GM15510 (cell line): ENCODE measurements around the gene WFIKKN1.
A peak's percentile ranks its signal among the peaks of the same experiment; 100 is the strongest.

ENCODE experiments used
- POLR2A ChIP-seq: IDR thresholded peaks from 3 replicates; pipeline ENCODE4 v1.6.1; 2011; ENCODE audit warnings: borderline replicate concordance; ENCODE audit not compliant: insufficient read length; ENCODE audit errors: extremely low read depth

Gene WFIKKN1

DNA sequence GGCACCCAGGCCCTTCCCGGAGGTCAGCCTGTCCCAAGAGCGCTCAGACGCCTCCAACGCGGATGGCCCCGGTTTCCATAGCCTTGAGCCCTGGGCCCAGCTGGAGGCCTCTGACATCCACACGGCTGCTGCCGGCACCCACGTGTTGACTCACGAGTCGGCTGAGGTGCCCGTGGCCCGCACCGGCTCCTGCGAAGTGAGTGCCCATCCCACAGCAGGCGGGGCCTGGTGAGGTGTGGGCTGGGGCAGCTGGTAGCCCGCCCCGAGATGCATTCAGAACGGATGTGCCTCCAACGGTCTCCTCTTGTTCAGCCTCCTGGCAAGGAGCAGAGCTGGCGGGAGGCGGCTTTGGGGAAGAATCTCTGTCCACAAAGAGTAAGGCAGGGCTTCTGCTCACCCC lies 21.1 kb downstream of the WFIKKN1 start:
- no peak for TF ChIP-seq POLR2A

DNA sequence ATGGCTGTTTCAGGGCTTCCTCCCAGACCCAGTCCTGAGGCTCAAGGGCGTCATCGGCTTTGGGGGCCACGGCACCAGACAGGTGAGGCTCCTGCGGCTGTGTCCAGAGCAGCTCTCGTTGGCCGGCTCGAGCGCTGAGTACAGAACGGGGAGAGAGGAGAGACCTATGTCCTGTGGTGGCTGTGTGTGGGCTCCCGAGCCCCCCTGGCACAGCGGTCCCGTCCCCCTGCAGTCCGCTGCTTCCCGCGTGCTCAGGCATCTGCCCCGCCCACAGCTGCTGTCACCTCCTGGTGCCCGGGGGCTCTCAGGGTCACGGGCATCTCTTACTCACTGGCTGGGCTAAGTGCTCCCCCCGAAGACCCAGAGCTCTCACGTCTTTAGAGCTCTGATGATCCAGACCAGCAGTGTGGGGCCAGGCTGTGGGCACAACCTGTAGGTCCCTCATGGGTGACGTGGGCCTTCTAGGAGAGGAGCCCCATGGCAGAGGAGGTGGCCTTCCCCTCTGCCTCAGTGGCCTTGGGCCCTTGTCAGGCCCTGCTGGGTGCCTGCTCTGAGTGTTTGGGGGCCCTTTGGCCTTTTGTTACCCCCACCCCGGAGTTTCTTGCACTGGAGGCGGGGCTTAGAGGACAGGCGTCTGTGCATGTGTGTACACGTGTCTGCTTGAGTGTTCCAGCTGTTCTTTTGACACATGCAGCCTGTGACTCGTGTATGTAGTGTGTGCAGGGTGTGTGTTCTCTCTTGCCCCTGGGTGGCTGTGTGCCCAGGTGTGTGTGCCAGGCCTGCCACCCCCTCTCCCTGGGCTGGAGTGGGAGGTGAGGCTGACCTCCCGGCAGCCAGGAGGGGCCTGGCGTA lies 21.9 kb downstream of the WFIKKN1 start:
- no peak for TF ChIP-seq POLR2A

DNA sequence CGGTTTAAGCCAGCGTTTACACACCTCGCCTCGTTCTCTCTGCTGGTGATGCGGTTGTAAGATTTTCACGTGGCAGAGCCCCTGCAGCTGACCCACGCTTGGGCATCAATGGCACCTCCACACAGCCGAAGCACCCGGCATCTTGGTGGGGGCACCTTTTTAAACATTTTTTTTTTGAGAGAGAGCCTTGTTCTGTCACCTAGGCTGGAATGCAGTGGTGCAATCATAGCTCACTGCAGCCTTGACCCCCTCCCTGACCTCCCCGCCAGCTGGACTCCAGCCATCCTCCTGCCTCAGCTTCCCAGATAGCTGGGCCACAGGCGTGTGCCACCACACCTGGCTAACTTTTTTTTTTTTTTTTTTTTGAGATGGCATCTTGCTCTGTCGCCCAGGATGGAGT lies 23.2 kb downstream of the WFIKKN1 start:
- no peak for TF ChIP-seq POLR2A

DNA sequence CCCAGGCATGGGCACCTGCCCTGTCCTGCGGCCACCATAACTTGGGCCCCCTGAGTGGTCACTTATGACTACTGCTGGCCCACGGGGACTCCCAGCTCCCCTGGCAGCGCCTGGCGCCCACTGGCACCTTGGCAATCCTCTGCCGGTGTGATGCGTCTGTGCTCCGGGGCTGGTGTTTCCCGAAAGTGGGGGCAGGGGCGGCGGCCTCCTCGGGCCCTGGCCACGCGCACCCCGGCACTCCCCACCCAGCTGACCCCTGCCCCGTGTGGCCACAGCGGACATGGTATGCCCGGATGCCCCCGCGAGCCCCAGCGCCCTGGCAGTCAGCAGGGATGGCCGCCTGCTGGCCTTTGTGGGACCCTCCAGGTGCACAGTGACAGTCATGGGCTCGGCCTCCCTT lies 26.7 kb downstream of the WFIKKN1 start:
- TF ChIP-seq POLR2A, result no peak

DNA sequence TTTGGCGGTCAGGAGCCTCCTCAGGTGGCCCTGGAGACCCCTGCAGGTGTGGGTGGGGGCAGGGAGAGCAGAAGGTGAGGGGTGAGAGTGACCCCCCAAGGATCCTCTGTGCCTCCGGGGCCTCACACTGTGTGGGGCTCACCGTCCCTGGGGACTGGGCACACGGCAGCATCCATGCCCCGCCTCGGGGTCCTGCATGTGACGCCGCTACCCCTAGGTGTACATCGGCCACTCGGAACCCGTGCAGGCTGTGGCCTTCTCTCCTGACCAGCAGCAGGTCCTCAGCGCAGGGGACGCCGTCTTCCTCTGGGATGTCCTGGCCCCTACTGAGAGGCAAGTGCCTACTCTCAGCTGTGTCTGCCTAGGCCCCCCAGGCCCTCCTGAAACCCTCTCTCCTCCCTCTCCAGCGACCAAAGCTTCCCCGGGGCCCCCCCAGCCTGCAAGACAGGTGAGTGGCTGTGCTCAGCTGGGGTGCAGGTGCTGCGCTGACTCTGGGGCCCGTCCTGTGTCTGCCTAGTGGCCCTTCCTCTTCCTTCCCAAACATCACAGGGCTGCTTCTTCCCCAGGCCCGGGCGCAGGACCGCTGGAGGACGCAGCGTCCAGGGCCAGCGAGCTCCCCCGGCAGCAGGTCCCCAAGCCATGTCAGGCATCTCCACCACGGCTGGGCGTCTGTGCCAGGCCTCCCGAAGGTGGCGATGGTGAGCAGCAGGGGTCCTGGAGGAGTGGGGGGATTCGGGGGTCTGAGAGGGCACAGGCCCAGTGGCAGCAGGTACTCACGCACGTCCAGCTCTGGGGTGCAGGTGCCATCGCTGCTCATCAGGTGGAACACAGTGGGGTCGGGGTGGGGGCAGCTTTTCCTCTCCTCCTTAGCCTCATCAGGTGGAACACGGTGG lies 28.1 kb downstream of the WFIKKN1 start:
- TF ChIP-seq POLR2A, result no peak

DNA sequence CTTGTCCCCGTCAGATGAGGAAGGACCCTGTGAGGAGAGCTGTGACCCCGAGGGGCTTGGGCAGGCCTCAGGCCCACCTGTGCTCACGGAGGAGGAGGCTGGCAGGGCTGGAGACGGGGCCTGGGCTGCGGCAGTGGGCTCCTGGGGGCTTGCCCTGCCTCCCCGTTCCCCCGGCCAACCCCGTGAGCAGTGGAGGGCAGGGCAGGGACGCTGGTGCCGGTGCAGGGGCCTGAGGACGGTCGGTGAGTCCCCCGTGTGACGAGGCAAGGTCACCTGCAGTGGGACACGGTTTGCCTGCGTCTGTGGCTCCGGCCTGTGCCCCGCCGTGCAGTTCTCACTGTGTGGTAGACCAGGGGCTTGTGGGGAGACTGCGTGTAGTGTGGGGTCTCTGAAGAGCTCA lies 28.8 kb downstream of the WFIKKN1 start:
- TF ChIP-seq POLR2A, result no peak

DNA sequence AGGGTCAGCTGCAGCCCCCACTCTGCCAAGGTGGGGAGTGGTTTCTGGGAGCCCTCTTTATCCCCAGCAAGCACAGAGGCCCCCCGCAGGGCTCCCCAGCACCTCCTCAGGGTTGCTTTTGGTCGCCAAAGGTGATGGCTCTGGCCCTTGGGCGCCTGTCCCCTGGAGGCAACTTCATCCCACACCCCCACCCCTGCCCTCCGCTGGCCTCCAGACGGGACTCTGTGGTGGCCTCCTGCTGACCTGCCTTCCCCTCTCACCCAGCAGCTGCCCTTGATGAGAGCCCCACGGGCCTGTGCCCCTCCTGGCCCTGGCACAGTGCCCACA lies 29.3 kb downstream of the WFIKKN1 start:
- no peak for TF ChIP-seq POLR2A

DNA sequence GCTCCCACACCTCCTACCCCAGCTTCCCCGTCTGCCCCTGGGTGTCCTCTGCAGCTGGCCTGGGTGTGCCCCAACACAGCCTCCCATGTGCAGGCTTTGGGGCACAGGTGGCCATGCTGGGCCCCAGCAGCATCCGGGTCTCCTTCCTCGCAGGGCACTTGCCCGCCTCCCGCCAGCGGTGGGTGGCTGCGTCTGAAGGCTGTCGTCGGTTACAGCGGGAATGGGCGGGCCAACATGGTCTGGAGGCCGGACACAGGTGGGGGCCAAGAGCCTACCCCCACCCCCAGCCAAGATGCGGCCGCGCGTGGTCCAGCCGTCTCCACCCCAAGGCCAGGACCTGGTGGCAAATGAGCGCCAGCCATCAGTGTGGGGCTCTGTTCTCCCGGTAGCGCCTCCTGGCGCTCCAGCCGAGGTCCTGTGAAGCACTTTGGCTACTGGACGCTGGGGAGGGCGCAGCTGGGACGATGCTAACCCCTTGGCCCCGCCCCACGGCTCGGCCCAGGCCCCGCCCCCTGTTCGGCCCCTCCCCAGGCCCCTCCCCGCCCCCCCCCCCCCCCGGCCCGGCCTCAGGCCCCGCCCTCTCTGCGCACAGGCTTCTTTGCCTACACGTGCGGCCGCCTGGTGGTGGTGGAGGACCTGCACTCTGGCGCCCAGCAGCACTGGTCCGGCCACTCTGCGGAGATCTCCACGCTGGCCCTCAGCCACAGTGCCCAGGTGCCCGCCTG lies 29.8 kb downstream of the WFIKKN1 start:
- peak; percentile 30 for TF ChIP-seq POLR2A

DNA sequence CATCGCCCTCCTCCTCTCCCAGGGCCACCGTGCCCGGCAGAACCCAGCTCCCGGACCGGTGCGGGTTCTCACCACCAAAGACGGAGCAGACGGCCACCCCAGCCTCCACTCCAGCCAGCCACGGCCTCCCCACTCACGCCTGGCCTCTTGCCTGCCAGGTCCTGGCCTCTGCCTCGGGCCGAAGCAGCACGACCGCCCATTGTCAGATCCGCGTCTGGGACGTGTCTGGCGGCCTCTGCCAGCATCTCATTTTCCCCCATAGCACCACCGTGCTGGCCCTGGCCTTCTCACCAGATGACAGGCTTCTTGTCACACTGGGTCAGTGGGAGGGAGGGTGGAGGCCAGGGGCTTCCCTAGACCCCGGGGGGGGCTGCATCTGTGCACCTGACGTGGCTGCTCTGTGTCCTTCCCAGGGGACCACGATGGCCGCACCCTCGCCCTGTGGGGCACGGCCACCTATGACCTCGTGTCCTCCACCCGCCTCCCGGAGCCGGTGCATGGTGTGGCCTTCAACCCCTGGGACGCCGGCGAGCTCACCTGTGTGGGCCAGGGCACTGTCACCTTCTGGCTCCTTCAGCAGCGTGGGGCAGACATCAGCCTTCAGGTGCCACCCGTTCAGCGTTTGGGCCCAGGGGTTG lies 30.5 kb downstream of the WFIKKN1 start:
- no peak for TF ChIP-seq POLR2A

DNA sequence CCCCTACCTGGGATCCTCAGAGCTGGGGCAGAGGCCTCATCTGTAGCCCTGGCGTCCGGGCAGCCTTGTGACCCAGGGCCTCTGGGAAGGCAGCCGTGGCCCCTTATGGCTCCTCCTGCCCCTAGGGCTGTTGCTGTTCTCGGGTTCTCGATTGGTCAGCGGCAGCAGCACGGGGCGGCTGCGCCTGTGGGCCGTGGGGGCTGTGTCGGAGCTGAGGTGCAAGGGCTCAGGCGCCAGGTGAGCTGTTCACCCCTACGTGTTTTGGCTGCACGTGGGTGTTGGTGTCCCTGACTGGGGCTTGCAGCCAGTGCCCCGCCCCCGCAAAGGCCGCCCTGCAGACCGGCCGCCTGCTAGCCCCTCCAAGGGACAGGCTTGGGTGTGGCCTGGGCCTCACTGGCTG lies 31.3 kb downstream of the WFIKKN1 start:
- TF ChIP-seq POLR2A, result no peak

DNA sequence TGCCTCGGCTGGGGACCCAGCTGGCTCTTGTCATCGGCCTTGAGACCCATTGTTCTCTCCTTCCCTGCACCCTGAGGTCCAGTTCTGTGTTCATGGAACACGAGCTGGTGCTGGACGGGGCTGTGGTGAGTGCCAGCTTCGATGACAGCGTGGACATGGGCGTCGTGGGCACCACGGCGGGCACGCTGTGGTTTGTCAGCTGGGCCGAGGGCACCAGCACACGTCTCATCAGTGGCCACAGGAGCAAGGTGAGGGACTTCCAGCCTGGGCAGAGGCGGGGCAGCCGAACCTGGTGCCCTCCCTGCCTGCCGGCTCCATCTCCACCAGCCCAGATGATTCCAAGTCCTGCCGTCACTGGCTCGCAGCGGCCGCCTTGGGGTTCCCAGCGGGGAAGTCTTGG lies 31.8 kb downstream of the WFIKKN1 start:
- no peak for TF ChIP-seq POLR2A

DNA sequence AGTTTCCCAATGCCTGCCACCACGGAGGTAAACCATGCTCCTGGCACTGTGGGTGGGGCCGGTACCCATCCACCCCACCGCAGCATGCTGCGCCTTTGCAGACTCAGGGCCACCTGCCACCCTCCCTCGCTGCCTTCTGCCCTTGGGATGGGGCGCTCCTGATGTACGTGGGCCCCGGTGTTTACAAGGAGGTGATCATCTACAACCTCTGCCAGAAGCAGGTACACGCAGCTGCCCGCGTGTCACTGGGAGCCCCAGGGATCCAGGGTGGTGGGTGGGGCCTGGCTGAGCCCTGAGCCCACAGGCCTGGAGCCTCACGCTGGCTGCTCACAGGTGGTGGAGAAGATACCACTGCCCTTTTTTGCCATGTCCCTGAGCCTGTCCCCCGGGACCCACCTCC lies 35.8 kb downstream of the WFIKKN1 start:
- TF ChIP-seq POLR2A, result no peak

DNA sequence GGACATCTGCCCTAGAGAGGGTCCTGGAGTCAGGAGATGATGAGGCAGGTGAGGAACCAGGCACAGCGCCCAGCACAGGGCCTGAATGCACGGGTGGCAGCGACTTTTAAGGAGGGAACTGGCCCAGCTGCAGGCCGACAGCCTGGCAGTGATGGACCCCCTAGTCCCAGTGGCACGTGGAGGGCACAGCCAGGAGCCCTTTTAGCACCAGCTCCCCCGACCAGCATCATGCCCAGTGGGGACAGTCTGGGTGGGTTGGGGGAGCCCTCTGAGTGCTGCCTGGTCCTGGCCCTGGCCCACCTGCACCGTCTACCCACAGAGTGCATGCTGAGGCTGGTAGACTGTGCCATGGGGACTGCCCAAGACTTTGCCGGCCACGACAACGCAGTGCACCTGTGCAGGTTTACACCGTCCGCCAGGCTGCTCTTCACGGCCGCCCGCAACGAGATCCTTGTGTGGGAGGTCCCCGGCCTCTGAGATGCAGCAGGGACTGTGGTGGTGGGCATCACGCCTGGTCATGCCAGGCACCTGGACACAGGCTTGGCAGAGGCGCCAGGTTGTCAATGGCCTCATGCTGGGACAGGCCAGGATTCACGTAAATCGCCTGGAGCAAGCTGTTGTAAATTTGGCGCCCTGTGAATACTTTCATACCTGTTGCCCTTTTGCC lies 36.5 kb downstream of the WFIKKN1 start:
- no peak for TF ChIP-seq POLR2A
